Measurements from ENCODE around the gene GNB2.
"Not testable (repeated sequence)": the region's sequence is repeated elsewhere in the genome, so short reads cannot be mapped to it uniquely, and the experiment has no call there.

Gene GNB2

DNA sequence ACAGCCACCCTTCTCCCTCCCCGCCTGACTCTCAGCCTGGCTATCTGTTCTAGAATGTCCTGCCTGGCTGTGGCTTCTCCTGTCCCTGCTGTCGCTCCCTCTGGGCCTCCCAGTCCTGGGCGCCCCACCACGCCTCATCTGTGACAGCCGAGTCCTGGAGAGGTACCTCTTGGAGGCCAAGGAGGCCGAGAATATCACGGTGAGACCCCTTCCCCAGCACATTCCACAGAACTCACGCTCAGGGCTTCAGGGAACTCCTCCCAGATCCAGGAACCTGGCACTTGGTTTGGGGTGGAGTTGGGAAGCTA is 47.9 kb downstream of the GNB2 start:
- TF ChIP-seq, protein P1, sequence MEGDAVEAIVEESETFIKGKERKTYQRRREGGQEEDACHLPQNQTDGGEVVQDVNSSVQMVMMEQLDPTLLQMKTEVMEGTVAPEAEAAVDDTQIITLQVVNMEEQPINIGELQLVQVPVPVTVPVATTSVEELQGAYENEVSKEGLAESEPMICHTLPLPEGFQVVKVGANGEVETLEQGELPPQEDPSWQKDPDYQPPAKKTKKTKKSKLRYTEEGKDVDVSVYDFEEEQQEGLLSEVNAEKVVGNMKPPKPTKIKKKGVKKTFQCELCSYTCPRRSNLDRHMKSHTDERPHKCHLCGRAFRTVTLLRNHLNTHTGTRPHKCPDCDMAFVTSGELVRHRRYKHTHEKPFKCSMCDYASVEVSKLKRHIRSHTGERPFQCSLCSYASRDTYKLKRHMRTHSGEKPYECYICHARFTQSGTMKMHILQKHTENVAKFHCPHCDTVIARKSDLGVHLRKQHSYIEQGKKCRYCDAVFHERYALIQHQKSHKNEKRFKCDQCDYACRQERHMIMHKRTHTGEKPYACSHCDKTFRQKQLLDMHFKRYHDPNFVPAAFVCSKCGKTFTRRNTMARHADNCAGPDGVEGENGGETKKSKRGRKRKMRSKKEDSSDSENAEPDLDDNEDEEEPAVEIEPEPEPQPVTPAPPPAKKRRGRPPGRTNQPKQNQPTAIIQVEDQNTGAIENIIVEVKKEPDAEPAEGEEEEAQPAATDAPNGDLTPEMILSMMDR (IDR thresholded peaks at IDR 0.05; ENCODE audit: borderline replicate concordance, insufficient read depth, low read depth, low read length) = no peak
- H3K4me3 ChIP-seq (ENCODE audit: low read depth, low read length) = no peak overlapping the region

DNA sequence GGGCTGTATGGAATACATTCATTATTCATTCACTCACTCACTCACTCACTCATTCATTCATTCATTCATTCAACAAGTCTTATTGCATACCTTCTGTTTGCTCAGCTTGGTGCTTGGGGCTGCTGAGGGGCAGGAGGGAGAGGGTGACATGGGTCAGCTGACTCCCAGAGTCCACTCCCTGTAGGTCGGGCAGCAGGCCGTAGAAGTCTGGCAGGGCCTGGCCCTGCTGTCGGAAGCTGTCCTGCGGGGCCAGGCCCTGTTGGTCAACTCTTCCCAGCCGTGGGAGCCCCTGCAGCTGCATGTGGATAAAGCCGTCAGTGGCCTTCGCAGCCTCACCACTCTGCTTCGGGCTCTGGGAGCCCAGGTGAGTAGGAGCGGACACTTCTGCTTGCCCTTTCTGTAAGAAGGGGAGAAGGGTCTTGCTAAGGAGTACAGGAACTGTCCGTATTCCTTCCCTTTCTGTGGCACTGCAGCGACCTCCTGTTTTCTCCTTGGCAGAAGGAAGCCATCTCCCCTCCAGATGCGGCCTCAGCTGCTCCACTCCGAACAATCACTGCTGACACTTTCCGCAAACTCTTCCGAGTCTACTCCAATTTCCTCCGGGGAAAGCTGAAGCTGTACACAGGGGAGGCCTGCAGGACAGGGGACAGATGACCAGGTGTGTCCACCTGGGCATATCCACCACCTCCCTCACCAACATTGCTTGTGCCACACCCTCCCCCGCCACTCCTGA is 49.1 kb downstream of the GNB2 start:
- TF ChIP-seq, protein P1 (IDR thresholded peaks at IDR 0.05; ENCODE audit: borderline replicate concordance, insufficient read depth, low read depth, low read length) = no peak
- H3K4me3 ChIP-seq (ENCODE audit: low read depth, low read length) = no peak overlapping the region

DNA sequence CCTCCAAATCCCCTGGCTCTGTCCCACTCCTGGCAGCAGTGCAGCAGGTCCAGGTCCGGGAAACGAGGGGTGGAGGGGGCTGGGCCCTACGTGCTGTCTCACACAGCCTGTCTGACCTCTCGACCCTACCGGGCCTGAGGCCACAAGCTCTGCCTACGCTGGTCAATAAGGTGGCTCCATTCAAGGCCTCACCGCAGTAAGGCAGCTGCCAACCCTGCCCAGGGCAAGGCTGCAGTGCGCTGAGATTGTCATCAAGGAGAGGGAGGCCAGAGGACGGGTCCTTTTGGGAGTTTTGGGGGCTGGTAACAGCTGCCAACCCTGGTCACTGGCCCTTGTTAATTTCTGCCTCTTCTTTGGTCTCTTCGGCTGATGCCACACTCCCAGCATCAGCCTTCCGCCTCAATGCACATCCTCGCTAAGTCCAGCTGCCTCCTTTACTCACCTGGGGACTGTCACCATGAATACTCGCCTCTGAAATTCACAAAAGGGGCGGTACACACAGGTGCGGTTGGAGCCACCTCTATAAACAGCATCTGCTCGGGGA is 50.3 kb downstream of the GNB2 start:
- TF ChIP-seq, protein P1 (IDR thresholded peaks at IDR 0.05; ENCODE audit: borderline replicate concordance, insufficient read depth, low read depth, low read length) = no peak

DNA sequence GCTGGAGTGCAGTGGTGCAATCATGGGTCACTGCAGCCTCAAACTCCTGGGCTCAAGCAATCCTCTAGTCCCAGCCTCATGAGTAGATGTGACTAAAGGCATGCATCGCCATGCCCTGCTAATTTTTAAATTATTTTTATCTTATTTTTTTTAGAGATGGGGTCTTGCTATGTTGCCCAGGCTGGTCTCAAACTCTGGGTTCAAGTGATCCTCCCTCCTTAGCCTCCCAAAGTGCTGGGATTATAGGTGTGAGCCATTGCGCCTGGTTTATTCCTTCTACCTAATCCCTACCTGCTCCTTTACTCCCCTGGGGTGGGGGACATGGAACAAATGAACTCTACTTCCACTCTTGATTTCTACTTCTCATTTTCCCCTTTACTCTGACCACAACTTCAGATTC is 50.8 kb downstream of the GNB2 start:
- H3K4me3 ChIP-seq (ENCODE audit: low read depth, low read length) = not testable (repeated sequence)

More for the DNA sequence above, 50.3 kb downstream of the GNB2 start:
- no peak overlapping the region for H3K4me3 ChIP-seq (ENCODE audit: low read depth, low read length)

DNA sequence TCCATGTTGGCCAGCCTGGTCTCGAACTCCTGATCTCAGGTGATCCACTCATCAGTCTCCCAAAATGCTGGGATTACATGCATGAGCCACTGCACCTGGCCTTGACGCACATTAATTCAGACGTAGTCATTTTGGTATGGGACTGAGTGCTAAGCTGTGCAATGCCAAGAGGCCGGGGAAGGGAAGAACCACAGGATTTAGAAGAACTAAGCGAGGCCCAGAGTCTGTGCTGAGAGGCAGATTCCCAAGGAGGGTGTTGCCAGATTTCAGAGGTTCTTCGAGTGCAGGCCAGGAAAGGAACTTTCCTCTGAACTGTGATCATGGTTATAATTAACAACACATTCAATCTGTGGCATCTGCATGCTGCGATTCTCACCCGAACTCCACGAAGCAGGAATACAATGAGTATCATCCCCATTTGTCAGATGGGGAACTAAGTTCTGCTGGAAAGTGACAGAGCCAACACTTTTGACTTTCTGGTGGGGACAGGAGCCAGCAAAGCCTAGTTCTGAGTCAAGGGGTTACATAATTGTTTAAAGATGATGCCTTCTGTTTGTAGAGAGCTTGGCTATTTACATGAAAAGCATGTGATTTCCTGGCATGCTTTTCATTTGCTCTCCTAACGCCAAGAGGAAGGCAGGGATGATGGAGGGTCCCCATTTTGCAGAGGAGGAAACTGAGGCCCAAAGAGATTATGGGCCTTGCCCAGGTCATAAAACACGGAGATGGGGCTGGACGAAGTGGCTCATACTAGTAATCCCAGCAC is 53.6 kb downstream of the GNB2 start:
- no peak overlapping the region for H3K4me3 ChIP-seq (ENCODE audit: low read depth, low read length)
- TF ChIP-seq, protein P1 (IDR thresholded peaks at IDR 0.05; ENCODE audit: borderline replicate concordance, insufficient read depth, low read depth, low read length) = no peak

DNA sequence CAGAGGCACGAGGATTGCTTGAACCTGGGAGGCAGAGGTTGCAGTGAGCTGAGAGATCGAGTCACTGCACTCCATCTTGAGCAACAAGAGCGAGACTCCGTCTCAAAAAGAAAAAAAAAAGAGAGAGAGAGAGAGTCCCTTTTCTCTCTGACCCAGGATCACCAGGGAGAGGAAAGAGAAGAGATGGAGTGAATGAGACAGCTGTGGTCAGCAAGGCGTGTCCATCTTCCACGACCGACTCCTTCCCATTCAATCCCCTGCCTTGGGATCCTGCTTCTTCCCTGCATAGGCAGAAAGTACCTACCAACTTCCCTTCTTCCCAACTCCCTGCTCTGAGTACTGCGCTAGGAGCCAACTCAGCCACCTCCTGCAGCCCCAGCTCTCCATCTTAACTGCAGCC is 54.7 kb downstream of the GNB2 start:
- TF ChIP-seq, protein P1 (IDR thresholded peaks at IDR 0.05; ENCODE audit: borderline replicate concordance, insufficient read depth, low read depth, low read length) = no peak
- no peak overlapping the region for H3K4me3 ChIP-seq (ENCODE audit: low read depth, low read length)

Measured in GM12875 (cell line).